Large intestine (tissue), 3 donors: ENCODE measurements around the gene TAF4. TPM values are rescaled to one million over a fixed set of nuclear protein-coding genes. Genes with fewer than 3 reads are reported as not detected.
"Not testable (repeated sequence)": the region's sequence is repeated elsewhere in the genome, so short reads cannot be mapped to it uniquely, and the experiment has no call there.

Experiments
- DNase-seq, 2 donors: peaks; one replicate each; pipeline versions ENCODE4 v3.0.0 to v3.0.0-alpha.2; 2013
- H3K27ac ChIP-seq: one replicate; pipeline ENCODE4 v1.5.1; 2013; ENCODE audit warnings: low read length
- H3K27me3 ChIP-seq: 2 replicates; pipeline ENCODE4 v1.6.1; 2013; ENCODE audit warnings: low read length; ENCODE audit not compliant: control insufficient read depth, insufficient read depth
- H3K36me3 ChIP-seq: 2 replicates; pipeline ENCODE4 v1.6.1; 2013; ENCODE audit warnings: low read length; ENCODE audit not compliant: control insufficient read depth, insufficient read depth
- H3K4me1 ChIP-seq: one replicate; pipeline ENCODE4 v1.6.1; 2013; ENCODE audit warnings: low read length; ENCODE audit not compliant: control insufficient read depth, insufficient read depth
- H3K4me3 ChIP-seq: one replicate; pipeline ENCODE4 v1.5.1; 2013; ENCODE audit warnings: low read length
- H3K9me3 ChIP-seq: one replicate; pipeline ENCODE4 v1.6.1; 2013; ENCODE audit warnings: mild to moderate bottlenecking, low read depth, low read length, moderate library complexity; ENCODE audit not compliant: control insufficient read depth
- WGBS: methylation state at CpG from one replicate; pipeline ENCODE4 v1.1.5; 2013; ENCODE audit warnings: low lambda C conversion rate; ENCODE audit not compliant: insufficient coverage; 5-methylcytosine and 5-hydroxymethylcytosine counted together
- polyA plus RNA-seq: library from polyadenylated mRNA; unstranded; fragments of 120-200 nt; gene quantifications from one replicate; pipeline ENCODE4 v1.2.1, GENCODE V29; 2013

TAF4 gene
- polyA plus RNA-seq, 1 donor = 17.4 TPM

- Histone ChIP-seq H3K36me3 (peaks cover 37% of the 10 kb centered on the region), H3K27ac (no peak overlapping the region), H3K4me1 (no peaks in the 10 kb centered on the region), H3K4me3 (no peak overlapping the region), H3K9me3 (peaks cover 3% of the 10 kb centered on the region), H3K27me3 (no peaks in the 10 kb centered on the region)
- no peak for DNase-seq
- no CpG with 5 or more reads among the region's 27 CpGs for WGBS
Measured at GRCh38 chr20:61972636-61973508, 92.8 kb downstream of the TAF4 start.

- H3K4me1 ChIP-seq = not testable (repeated sequence)
- WGBS = 100% methylated on average over 2 of the region's 13 CpGs
- H3K36me3 ChIP-seq = peaks cover 33% of the 10 kb centered on the region
Measured at GRCh38 chr20:61971595-61971994, 94.1 kb downstream of the TAF4 start.

GRCh38 chr20:61970357-61970756 is 95.3 kb downstream of the TAF4 start:
- Histone ChIP-seq H3K27ac (no peak overlapping the region), H3K9me3 (peaks cover 3% of the 10 kb centered on the region), H3K4me1 (no peaks in the 10 kb centered on the region), H3K36me3 (peaks cover 26% of the 10 kb centered on the region), H3K4me3 (no peak overlapping the region), H3K27me3 (peaks cover 10% of the 10 kb centered on the region)
- DNase-seq = no peak
- WGBS = no CpG with 5 or more reads among the region's 14 CpGs

More at GRCh38 chr20:61971595-61971994, 94.1 kb downstream of the TAF4 start:
- H3K27ac ChIP-seq, H3K9me3 ChIP-seq, H3K4me3 ChIP-seq, H3K27me3 ChIP-seq, DNase-seq: not testable (repeated sequence)

DNA sequence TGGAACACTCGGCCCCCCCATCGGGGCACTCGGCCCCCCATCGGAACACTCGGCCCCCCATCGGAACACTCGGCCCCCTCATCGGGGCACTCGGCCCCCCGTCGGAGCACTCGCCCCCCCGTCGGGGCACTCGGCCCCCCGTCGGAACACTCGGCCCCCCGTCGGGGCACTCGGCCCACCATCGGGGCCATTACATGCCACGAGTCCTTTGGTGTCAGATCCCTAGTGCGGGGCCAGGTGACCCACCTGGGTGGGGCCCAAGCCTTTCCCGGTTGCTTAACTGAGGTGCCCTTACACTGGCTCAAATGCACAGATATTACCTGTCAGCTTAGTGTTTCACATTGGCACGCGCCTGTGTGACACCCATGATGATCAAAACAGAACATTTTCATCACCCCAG is 95.9 kb downstream of the TAF4 start:
- H3K4me1 ChIP-seq = no peaks in the 10 kb centered on the region
- no peak overlapping the region for H3K27ac ChIP-seq
- H3K27me3 ChIP-seq = peaks cover 16% of the 10 kb centered on the region
- DNase-seq = no peak
- peaks cover 3% of the 10 kb centered on the region for H3K9me3 ChIP-seq
- H3K4me3 ChIP-seq = no peak overlapping the region
- peaks cover 26% of the 10 kb centered on the region for H3K36me3 ChIP-seq
- WGBS = no CpG with 5 or more reads among the region's 27 CpGs

GRCh38 chr20:61968932-61969331 is 96.7 kb downstream of the TAF4 start:
- no peak overlapping the region for H3K27ac ChIP-seq
- peaks cover 20% of the 10 kb centered on the region for H3K27me3 ChIP-seq
- H3K4me3 ChIP-seq = no peak overlapping the region
- peaks cover 20% of the 10 kb centered on the region for H3K36me3 ChIP-seq
- H3K9me3 ChIP-seq = peaks cover 3% of the 10 kb centered on the region
- no CpG with 5 or more reads among the region's 11 CpGs for WGBS
- DNase-seq = no peak
- no peaks in the 10 kb centered on the region for H3K4me1 ChIP-seq

GRCh38 chr20:61968036-61968810 is 97.5 kb downstream of the TAF4 start:
- H3K4me1 ChIP-seq = no peaks in the 10 kb centered on the region
- WGBS = 88% methylated on average over 4 of the region's 22 CpGs
- DNase-seq = no peak
- no peak overlapping the region for H3K4me3 ChIP-seq
- H3K9me3 ChIP-seq = no peaks in the 10 kb centered on the region
- no peak overlapping the region for H3K27ac ChIP-seq
- peaks cover 12% of the 10 kb centered on the region for H3K36me3 ChIP-seq
- H3K27me3 ChIP-seq = peaks cover 20% of the 10 kb centered on the region

DNA sequence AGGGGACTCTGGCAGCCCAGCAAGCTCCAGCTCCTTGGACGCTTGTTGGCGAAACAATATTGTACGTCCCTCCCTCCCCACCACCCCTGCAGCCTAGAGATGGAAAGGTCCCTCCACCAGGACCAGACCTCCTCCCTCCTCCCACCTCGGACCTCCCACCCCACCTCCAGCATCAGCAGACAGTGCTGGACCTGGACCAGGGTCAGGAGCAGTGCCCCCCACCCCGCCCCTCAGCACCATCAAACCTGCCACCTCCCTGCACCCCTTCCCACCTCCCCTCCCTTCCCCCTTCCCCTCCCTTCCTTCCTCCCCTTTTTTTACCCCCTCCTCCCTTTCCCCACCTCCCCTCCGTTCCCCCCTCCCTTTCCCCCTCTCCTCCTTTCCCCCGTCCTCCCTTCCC is 98.4 kb downstream of the TAF4 start:
- H3K4me3 ChIP-seq = no peak overlapping the region

GRCh38 chr20:61966492-61967244 is 99.0 kb downstream of the TAF4 start:
- Histone ChIP-seq H3K27ac (no peak overlapping the region), H3K36me3 (no peaks in the 10 kb centered on the region), H3K27me3 (peaks cover 20% of the 10 kb centered on the region), H3K4me1 (no peaks in the 10 kb centered on the region), H3K4me3 (no peak overlapping the region), H3K9me3 (no peaks in the 10 kb centered on the region)
- DNase-seq = no peak
- 100% methylated on average over 2 of the region's 25 CpGs for WGBS

More for the DNA sequence above, 98.4 kb downstream of the TAF4 start:
- no CpG with 5 or more reads among the region's 7 CpGs for WGBS
- DNase-seq = no peak
- no peaks in the 10 kb centered on the region for H3K9me3 ChIP-seq
- H3K36me3 ChIP-seq = peaks cover 3% of the 10 kb centered on the region
- no peaks in the 10 kb centered on the region for H3K4me1 ChIP-seq
- H3K27me3 ChIP-seq = peaks cover 20% of the 10 kb centered on the region
- no peak overlapping the region for H3K27ac ChIP-seq

- no peaks in the 10 kb centered on the region for H3K9me3 ChIP-seq
- no peak overlapping the region for H3K4me3 ChIP-seq
- H3K27me3 ChIP-seq = peaks cover 20% of the 10 kb centered on the region
- H3K27ac ChIP-seq = no peak overlapping the region
- DNase-seq = no peak
- no CpG with 5 or more reads among the region's 49 CpGs for WGBS
- no peaks in the 10 kb centered on the region for H3K4me1 ChIP-seq
- H3K36me3 ChIP-seq = no peaks in the 10 kb centered on the region
Measured at GRCh38 chr20:61965606-61966491, 99.8 kb downstream of the TAF4 start.
